ENCODE measurements around the gene PRUNE2.

DNA sequence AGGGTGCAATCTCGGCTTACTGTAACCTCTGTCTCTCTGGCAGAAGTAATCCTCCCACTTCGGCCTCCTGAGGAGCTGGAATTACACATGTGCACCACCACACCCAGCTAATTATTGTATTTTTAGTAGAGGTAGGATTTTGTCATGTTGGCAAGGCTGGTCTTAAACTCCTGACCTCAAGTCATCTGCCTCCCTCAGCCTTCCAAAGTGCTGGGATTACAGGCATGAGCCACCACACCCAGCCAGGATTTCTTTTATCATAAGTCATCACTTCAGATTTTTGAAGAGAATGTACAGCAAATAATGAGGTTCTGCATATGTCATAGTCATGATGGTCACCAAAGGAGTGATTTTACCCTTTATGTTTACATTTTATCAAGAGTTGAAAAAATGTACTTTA lies 338.8 kb downstream of the PRUNE2 start:
- no peak for TF ChIP-seq CTCF (IDR thresholded peaks at IDR 0.05; ENCODE audit: low read depth, low read length, poor library complexity, severe bottlenecking)
- no peak for TF ChIP-seq EZH2phosphoT487 (IDR thresholded peaks at IDR 0.05; ENCODE audit: borderline replicate concordance, low read length)
